Jurkat, Clone E6-1 (cell line): ENCODE measurements around the gene NINJ2.

Experiments
- DNase-seq: peaks from one replicate; pipeline ENCODE4 v3.0.0-alpha.2; 2011; ENCODE audit warnings: low read depth, low spot score
- H3K4me3 ChIP-seq: 2 replicates; pipeline ENCODE4 v1.5.1; 2011; ENCODE audit warnings: mild to moderate bottlenecking, low read length, control low read depth, moderate library complexity

Gene NINJ2

DNA sequence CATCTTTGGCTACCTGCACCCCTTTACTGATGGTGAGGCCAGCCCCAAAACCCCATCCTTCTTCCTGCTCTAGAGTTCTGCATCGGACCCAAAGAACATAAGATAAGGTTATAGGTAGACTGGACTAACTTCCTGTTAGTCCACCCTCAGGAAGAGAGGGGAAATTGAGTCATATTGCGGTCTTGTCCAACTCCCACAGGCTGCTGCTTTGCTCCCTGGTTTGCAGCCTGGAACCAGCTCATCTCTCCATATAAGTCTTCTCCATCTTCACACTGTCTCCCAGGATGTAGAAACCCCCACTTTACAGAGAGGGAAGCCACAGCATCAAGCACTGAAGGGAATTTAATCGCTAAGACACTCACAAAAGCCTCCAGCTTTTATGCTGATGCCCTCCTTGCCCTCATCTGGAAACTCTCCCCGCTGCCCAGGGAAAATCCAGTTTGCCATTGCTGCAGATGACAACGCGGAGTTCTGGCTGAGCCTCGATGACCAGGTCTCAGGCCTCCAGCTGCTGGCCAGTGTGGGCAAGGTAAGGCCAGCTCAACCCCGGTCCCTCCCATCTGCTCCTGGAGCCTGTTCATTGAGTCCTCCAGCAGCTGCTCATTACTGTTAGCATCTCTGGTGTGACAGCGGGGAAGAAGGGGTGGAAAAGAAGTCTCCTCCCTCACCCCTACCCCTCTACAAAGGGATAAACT is 118.2 kb downstream of the NINJ2 start:
- no peak overlapping the region for H3K4me3 ChIP-seq
- no peak for DNase-seq

- DNase-seq: no peak
- no peak overlapping the region for H3K4me3 ChIP-seq
Observed at GRCh38 chr12:544142-544541, 119.1 kb downstream of the NINJ2 start.

- H3K4me3 ChIP-seq: no peak overlapping the region
- no peak for DNase-seq
Observed at GRCh38 chr12:543114-543451, 120.2 kb downstream of the NINJ2 start.

DNA sequence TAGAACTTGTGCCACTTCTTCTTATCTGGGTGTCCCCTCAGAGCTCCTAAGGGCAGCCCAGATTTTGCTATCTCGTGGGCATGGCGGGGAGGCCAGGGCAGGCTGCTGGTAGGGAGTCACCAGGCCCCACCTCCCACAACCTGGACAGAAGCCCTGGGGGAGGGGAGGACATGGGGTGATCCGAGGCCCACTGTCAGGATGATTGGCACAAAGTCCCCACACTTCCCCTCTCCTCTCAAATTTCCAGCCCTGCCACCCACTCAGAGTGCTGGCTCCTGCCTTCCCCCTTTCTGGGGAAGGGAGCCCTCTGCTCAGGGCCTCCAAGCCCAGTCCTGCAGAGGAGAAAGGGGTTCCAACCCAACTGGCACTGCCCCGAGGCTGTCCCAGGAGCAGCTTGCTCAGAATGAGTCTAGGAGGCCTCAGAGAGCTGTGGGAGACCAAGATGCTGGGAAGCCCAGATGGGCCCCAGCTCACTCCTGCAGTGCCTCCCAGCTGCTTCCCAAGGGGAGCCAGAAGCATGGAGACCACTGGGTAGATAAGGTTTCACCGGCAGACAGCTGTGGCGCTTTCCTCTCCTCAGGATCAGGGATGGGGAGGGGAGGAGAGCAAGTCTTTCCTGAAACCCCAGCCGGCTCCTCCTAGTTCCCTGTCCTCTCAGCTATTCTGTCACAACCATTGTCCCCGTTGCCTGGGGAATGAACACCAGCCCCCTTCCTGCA is 120.7 kb downstream of the NINJ2 start:
- DNase-seq: no peak
- no peak overlapping the region for H3K4me3 ChIP-seq

- no peak for DNase-seq
Observed at GRCh38 chr12:541676-542324, 121.4 kb downstream of the NINJ2 start.

GRCh38 chr12:539540-540310 is 123.5 kb downstream of the NINJ2 start:
- no peak for DNase-seq
- H3K4me3 ChIP-seq: no peak overlapping the region

More at GRCh38 chr12:541676-542324, 121.4 kb downstream of the NINJ2 start:
- H3K4me3 ChIP-seq: no peak overlapping the region

DNA sequence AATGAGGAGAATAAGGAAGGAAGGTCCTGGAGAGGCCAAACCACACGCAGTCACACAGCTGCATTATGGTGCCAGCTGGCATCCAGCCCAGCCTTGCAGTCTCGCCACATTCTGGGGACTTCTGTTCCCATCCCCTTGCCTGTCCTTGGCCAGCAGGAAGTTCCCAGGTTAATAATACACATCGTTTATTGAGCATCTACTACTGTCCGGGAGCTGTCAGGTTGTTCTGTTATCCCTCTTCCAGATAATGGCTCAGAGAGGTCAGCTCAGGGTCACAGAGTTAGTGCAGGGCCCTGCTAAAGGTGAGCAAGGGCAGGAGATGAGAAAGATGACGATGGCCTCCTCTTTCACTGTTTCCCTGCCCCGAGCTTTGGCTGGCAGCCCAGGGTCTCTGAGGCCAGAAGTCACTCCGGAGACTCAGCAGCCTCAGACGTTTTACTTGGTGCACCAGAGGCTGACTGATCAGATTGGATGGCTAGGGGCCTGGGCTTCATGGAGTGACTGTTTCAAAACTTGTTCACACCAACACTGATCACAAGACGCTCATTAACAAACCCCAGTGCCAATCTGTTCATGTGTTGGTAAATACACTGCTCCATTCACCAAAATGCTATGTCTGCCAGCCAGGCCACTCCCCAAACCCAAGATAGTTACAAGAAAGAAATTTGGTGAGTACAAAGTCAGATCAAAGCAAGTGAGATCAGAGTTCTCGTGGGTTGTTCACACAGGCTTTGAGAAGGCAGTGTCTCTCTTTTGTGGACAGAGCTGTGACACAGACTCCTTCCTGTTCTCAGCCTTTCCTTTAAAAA is 124.3 kb downstream of the NINJ2 start:
- peak; percentile 89 for DNase-seq
- no peak overlapping the region for H3K4me3 ChIP-seq

GRCh38 chr12:537772-538171 is 125.5 kb downstream of the NINJ2 start:
- no peak for DNase-seq

GRCh38 chr12:536751-537245 is 126.4 kb downstream of the NINJ2 start:
- DNase-seq: no peak
- no peak overlapping the region for H3K4me3 ChIP-seq

More at GRCh38 chr12:537772-538171, 125.5 kb downstream of the NINJ2 start:
- H3K4me3 ChIP-seq: no peak overlapping the region

DNA sequence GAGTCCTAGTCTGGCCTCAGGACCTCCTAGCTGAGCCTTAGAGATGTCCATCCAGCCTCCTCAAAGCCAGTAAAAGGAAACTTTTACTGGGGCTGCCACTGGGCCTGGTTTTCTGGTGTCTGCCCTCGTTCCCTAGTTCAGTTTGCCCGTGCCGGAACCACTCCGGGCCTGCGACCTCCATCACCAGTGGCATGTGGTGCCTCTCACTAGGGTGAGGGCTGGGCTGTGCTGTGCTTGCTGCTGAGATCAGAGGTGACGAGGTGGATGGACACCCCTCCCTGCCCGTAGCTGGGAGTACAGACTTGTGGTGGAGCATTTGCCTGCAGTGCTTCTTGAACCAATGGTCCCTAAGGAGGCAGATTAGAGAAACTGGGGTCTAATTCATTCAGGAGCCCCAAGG is 127.8 kb downstream of the NINJ2 start:
- H3K4me3 ChIP-seq: no peak overlapping the region
- no peak for DNase-seq

GRCh38 chr12:534216-534615 is 129.0 kb downstream of the NINJ2 start:
- DNase-seq: no peak
- no peak overlapping the region for H3K4me3 ChIP-seq

DNA sequence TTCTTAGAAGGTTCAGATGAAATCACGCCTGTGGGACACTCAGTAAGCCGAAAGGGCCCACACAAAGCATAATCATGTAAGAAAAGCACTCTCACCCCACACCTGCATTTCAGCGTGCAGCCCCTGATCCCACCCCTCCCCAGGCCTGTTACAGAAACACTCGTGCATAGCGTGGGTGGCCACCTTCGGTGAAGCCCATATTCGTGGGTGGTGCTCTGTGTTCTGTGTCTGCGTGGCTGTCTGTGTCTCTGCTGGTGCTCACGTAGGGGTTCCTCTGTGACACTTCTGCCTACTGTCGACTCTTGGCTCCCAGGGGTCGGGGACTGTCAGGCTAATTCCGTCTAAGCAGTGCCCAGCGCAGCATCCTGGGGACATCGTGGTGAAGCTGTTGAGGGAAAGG is 129.5 kb downstream of the NINJ2 start:
- no peak for DNase-seq
- no peak overlapping the region for H3K4me3 ChIP-seq

- no peak overlapping the region for H3K4me3 ChIP-seq
- no peak for DNase-seq
Observed at GRCh38 chr12:532908-533565, 130.2 kb downstream of the NINJ2 start.

- DNase-seq: no peak
- H3K4me3 ChIP-seq: no peak overlapping the region
Observed at GRCh38 chr12:531951-532585, 131.2 kb downstream of the NINJ2 start.

DNA sequence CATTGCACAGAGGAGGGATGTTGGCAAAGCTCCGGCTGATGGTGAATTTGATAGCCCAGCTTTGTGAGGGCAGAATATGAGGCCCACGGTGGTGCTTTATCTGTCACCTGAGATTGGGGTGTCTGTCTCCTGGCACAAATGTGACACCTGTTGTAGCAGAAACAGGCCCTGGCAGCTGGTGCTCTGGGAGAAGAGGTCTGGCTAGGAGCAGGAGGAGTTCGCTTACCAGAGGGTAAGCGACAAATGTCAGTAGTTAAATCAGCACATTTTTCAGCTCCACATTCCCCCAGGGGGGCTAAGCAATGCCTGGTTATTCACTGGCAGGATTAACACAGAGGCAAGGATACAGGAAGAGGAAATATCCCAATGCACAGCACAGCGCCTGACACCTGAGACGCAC is 132.4 kb downstream of the NINJ2 start:
- H3K4me3 ChIP-seq: no peak overlapping the region
- DNase-seq: no peak

GRCh38 chr12:530308-530707 is 132.9 kb downstream of the NINJ2 start:
- DNase-seq: no peak

GRCh38 chr12:527729-528128 is 135.5 kb downstream of the NINJ2 start:
- H3K4me3 ChIP-seq: no peak overlapping the region
- no peak for DNase-seq

More at GRCh38 chr12:530308-530707, 132.9 kb downstream of the NINJ2 start:
- no peak overlapping the region for H3K4me3 ChIP-seq

DNA sequence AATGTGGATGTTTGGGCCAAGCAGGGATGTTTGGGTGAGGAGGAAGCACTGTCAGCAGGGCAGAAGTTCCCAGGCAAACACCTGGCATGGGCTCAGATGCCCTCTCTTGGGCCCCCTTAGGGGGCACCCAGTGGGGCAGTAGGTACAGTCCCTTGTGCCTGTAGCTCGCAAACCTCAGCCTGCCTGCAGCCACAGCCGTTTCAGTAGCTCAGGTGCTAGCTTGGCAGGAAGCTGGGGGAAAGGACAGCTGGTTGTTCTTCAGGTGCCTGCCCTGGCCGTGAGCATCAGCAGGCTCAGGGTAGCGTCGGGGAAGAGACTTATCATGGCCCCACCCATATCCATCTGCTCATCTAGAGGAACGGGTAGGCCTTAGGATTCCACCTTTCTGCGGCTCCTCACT is 136.0 kb downstream of the NINJ2 start:
- no peak for DNase-seq
- no peak overlapping the region for H3K4me3 ChIP-seq
